AG08395 (cell line): ENCODE measurements around the gene SNTA1.
"Not testable (repeated sequence)": the region's sequence is repeated elsewhere in the genome, so short reads cannot be mapped to it uniquely, and the experiment has no call there.

ENCODE experiments used
- DNase-seq: peaks from one replicate; pipeline ENCODE4 v3.0.0; 2012; ENCODE audit warnings: mixed read lengths, low spot score

Gene SNTA1

GRCh38 chr20:33393609-33394008 is 50.0 kb downstream of the SNTA1 start:
- no peak for DNase-seq

- peak; percentile 96 for DNase-seq
Observed at GRCh38 chr20:33391722-33392415, 51.7 kb downstream of the SNTA1 start.

DNA sequence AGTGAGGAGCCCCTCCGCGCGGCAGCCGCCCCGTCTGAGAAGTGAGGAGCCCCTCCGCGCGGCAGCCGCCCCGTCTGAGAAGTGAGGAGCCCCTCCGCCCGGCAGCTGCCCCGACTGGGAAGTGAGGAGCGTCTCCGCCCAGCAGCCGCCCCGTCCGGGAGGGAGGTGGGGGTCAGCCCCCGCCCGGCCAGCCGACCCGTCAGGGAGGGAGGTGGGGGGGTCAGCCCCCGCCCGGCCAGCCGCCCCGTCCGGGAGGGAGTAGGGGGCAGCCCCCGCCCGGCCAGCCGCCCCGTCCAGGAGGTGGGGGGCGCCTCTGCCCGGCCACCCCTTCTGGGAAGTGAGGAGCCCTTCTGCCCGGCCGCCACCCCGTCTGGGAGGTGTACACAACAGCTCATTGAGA is 54.2 kb downstream of the SNTA1 start:
- DNase-seq: not testable (repeated sequence)

- no peak for DNase-seq
Observed at GRCh38 chr20:33388268-33388667, 55.3 kb downstream of the SNTA1 start.

GRCh38 chr20:33387177-33387576 is 56.4 kb downstream of the SNTA1 start:
- DNase-seq: no peak

GRCh38 chr20:33386673-33387072 is 56.9 kb downstream of the SNTA1 start:
- no peak for DNase-seq

DNA sequence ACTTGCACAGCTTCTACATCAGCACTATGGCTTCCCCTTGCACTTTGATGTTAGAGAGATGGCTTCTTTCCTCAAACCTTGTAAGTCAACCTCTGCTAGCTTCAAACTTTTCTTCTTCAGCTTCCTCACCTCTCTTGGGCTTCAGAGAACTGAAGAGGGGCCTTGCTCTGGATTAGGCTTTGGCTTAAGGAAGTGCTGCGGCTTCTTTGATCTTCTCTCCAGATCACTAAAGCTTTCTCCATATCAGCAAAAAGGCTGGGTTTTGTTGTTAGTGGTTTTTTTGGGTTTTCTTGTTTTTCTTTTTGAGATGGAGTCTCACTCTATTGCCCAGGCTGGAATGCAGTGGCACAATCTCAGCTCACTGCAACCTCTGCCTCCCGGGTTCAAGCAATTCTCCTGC is 66.2 kb downstream of the SNTA1 start:
- no peak for DNase-seq

GRCh38 chr20:33373735-33374605 is 69.6 kb downstream of the SNTA1 start:
- DNase-seq: peak; percentile 80

GRCh38 chr20:33372993-33373441 is 70.5 kb downstream of the SNTA1 start:
- DNase-seq: no peak

- no peak for DNase-seq
Observed at GRCh38 chr20:33370291-33370690, 73.3 kb downstream of the SNTA1 start.

DNA sequence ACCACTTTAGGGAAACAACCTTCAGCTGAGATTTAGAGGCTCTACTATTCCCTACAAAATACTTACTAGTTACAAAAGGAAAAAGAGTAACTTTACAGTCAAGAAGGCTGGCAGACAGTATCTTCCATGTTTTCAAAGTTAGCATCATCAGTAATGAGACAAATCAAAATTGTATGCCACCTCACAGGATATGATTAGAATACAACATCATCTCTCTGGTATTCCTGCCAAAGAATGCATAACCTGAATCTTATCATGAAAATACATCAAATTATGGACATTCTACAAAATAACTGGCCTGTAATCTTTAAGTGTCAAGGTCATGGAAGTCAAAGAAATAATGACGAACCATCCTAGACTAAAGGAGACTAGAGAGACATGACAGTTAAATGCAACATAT is 80.7 kb downstream of the SNTA1 start:
- no peak for DNase-seq

DNA sequence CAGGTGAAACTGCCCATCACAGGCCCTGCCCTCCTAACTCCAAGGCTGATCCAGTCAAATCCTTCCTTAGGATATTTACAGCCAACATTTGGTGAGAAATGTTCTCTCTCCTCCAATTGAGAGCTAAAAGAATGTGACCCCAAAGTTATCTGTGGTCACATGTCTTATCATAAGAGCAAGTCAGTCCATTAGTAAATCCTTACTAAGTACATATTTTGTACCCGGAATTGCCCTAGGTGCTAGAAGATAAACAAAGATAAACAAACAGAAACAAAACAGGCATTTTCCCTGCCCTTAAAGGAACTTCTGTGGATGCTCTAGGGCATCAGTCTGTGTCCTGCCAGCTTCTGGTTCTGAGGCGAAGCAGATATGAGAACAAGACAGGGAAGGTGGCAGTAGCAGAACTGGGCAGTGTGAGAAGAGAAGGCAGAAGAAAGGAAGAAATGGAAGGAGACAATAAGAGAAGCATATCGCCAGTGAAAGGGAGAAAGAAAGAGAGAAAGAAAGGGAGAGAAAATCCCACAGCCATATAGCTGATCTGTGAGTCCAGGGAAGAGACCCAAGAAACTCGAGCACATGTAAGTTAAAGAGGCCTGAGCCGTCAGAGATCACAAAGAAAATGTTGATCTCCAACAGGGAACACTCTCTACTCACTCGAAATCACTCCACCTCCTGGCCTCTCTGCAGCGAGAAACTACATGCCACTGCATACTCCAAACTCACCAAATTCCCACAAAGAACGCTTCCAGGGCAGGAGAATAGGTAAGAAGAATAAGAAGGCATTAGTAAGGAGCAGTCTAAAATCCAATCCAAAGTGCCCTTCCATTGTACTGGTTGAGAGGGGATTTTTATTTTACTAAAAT is 83.9 kb downstream of the SNTA1 start:
- no peak for DNase-seq
